Tibial nerve (tissue), 3 donors: ENCODE measurements around the gene PRMT1.

ENCODE experiments used
- CTCF ChIP-seq, 5 experiments: fragments of 200-600 bp in 3 of 5; fragments of 450-650 bp in 2 of 5; sonication (generic) in 3 of 5; IDR thresholded peaks; one replicate each; pipeline ENCODE4 v1.5.1; 2016 to 2019; ENCODE audit warnings: antibody characterized with exemption in 5 of 5, mild to moderate bottlenecking in 3 of 5, moderate library complexity in 2 of 5
- POLR2A ChIP-seq, 2 donors: fragments of 450-650 bp; IDR thresholded peaks; one replicate each; pipeline ENCODE4 v1.6.1; 2017; ENCODE audit warnings: antibody characterized with exemption in 2 of 2, mild to moderate bottlenecking in 2 of 2, moderate library complexity in 2 of 2

- TF ChIP-seq POLR2A (IDR thresholded peaks at IDR 0.05), result no peak
- TF ChIP-seq CTCF (IDR thresholded peaks at IDR 0.05), result no peak
These were observed 15.1 kb upstream of the PRMT1 start for GRCh38 chr19:49662011-49662410.
